Endothelial cell of umbilical vein (primary cell): ENCODE measurements around the gene CBL. TPM values are rescaled to one million over a fixed set of nuclear protein-coding genes. Genes with fewer than 3 reads are reported as not detected.

Experiments
- BruUV-seq: library from RNA; stranded (reverse); fragments of 400-500 nt; replicated peaks from 2 replicates; lab custom pipeline; 2021; lab: Mats Ljungman, UMichigan
- CTCF ChIA-PET: fragments of 300-600, 350-600 bp; sonication (Branson Sonifier 250); formaldehyde crosslinking; loops from one replicate; lab custom pipeline; 2021; ENCODE audit warnings: antibody characterized with exemption, inconsistent platforms; lab: Charles Lee
- POLR2A ChIA-PET: fragments of 300-600, 350-600 bp; sonication (Branson Sonifier 250); formaldehyde crosslinking; loops from one replicate; lab custom pipeline; 2021; ENCODE audit warnings: antibody characterized with exemption, inconsistent platforms; lab: Charles Lee
- DNase-seq: peaks from one replicate; pipeline ENCODE4 v3.0.0-alpha.2; 2011; ENCODE audit warnings: low read depth, low spot score
- FAIRE-seq: peaks from 2 replicates; lab custom pipeline; 2011; peaks lifted over from hg19 to GRCh38; lab: Jason Lieb, UNC
- H2AFZ ChIP-seq: 2 replicates; pipeline ENCODE4 v1.6.0; 2012; ENCODE audit warnings: low read depth, low read length, control low read depth, inconsistent platforms
- H3K27ac ChIP-seq: 2 replicates; pipeline ENCODE4 v1.5.1; 2011; ENCODE audit warnings: low read depth, mild to moderate bottlenecking, control low read depth, low read length, moderate library complexity; ENCODE audit not compliant: insufficient read depth
- H3K27me3 ChIP-seq, 2 experiments: 2 replicates each; pipeline versions ENCODE4 v1.6.0 to v1.6.1; 2011; ENCODE audit warnings: low read length in 2 of 2, mixed read lengths in 1 of 2; ENCODE audit not compliant: control insufficient read depth in 2 of 2, insufficient read depth in 2 of 2
- H3K36me3 ChIP-seq, 2 experiments: 2 replicates in 1 of 2; 3 replicates in 1 of 2; pipeline ENCODE4 v1.5.1; 2011; ENCODE audit warnings: low read length in 2 of 2, mild to moderate bottlenecking in 1 of 2, moderate library complexity in 1 of 2; ENCODE audit not compliant: control insufficient read depth in 2 of 2, insufficient read depth in 2 of 2; ENCODE audit errors: extremely low read depth in 1 of 2
- H3K4me1 ChIP-seq: 3 replicates; pipeline ENCODE4 v1.5.1; 2011; ENCODE audit warnings: mild to moderate bottlenecking, low read length; ENCODE audit not compliant: control insufficient read depth, insufficient read depth; ENCODE audit errors: extremely low read depth
- H3K4me2 ChIP-seq: 2 replicates; pipeline ENCODE4 v1.6.1; 2011; ENCODE audit warnings: low read length, control low read depth, mixed read lengths; ENCODE audit not compliant: insufficient read depth
- H3K4me3 ChIP-seq, 3 experiments: fragments of 200-600 bp in 1 of 3; sonication (generic), shearing (Covaris generic) in 1 of 3; replicated peaks in 1 of 3; 2 replicates each; pipeline ENCODE4 v1.5.1; 2011 to 2016; ENCODE audit warnings: control low read depth in 3 of 3, low read length in 3 of 3, mild to moderate bottlenecking in 2 of 3, inconsistent platforms in 1 of 3, low read depth in 1 of 3, moderate library complexity in 1 of 3; ENCODE audit not compliant: insufficient read depth in 1 of 3
- H3K79me2 ChIP-seq: 2 replicates; pipeline ENCODE4 v1.6.0; 2012; ENCODE audit warnings: low read length, inconsistent platforms; ENCODE audit not compliant: control insufficient read depth, insufficient read depth
- H3K9ac ChIP-seq: replicated peaks from 2 replicates; pipeline ENCODE3; 2011; ENCODE audit warnings: low read length, control low read depth; ENCODE audit not compliant: insufficient read depth; ENCODE audit errors: extremely low read depth
- H3K9me1 ChIP-seq: replicated peaks from 3 replicates; pipeline ENCODE4 v1.6.0; 2011; ENCODE audit warnings: mild to moderate bottlenecking, low read length; ENCODE audit not compliant: control insufficient read depth, insufficient read depth; ENCODE audit errors: extremely low read depth
- H3K9me3 ChIP-seq: replicated peaks from 2 replicates; pipeline ENCODE4 v1.5.1; 2012; ENCODE audit warnings: low read length, inconsistent platforms; ENCODE audit not compliant: control insufficient read depth, insufficient read depth
- H4K20me1 ChIP-seq: replicated peaks from 2 replicates; pipeline ENCODE3; 2011; ENCODE audit warnings: mild to moderate bottlenecking, low read length; ENCODE audit not compliant: control insufficient read depth, insufficient read depth; ENCODE audit errors: extremely low read depth
- CTCF ChIP-seq, 2 donors: IDR thresholded peaks; 1 replicate in 1 of 2; 2 replicates in 1 of 2; pipeline ENCODE4 v1.5.1; 2011; ENCODE audit warnings: low read length in 2 of 2, mild to moderate bottlenecking in 2 of 2, moderate library complexity in 2 of 2, control low read depth in 1 of 2, inconsistent platforms in 1 of 2, low read depth in 1 of 2; ENCODE audit not compliant: insufficient read depth in 1 of 2; ENCODE audit errors: extremely low read depth in 1 of 2
- EZH2 ChIP-seq: IDR thresholded peaks from 2 replicates; pipeline ENCODE4 v1.6.1; 2012; ENCODE audit warnings: borderline replicate concordance, low read depth, mild to moderate bottlenecking, moderate library complexity, low read length, inconsistent platforms; ENCODE audit not compliant: severe bottlenecking
- FOS ChIP-seq: IDR thresholded peaks from 2 replicates; pipeline ENCODE4 v1.6.1; 2011; ENCODE audit warnings: mild to moderate bottlenecking, low read length, moderate library complexity, borderline replicate concordance; ENCODE audit not compliant: insufficient read depth
- GATA2 ChIP-seq: IDR thresholded peaks from 2 replicates; pipeline ENCODE4 v1.7.0; 2011; ENCODE audit warnings: low read depth, mild to moderate bottlenecking, moderate library complexity, mixed read lengths, low read length; ENCODE audit not compliant: insufficient read length, insufficient read depth
- JUN ChIP-seq: IDR thresholded peaks from 2 replicates; pipeline ENCODE4 v1.6.1; 2011; ENCODE audit warnings: borderline replicate concordance, low read depth; ENCODE audit not compliant: insufficient read length, insufficient read depth
- MYC ChIP-seq: IDR thresholded peaks from one replicate; pipeline ENCODE4 v1.6.1; 2011; ENCODE audit warnings: mild to moderate bottlenecking, low read depth, low read length
- POLR2A ChIP-seq: IDR thresholded peaks from 2 replicates; pipeline ENCODE4 v1.6.1; 2012; ENCODE audit warnings: low read depth, mild to moderate bottlenecking, control low read depth, low read length
- POLR2AphosphoS5 ChIP-seq: IDR thresholded peaks from 2 replicates; pipeline ENCODE4 v1.6.1; 2012; ENCODE audit warnings: low read depth, mild to moderate bottlenecking, control low read depth, low read length, moderate library complexity; ENCODE audit not compliant: insufficient read depth
- dilution Hi-C: fragments of 300-500 bp; cut with MboI; formaldehyde crosslinking; loops from one replicate; pipeline ENCODE4 v1.15.0; 2019; ENCODE audit warnings: low sequenced_read_pairs; ENCODE audit not compliant: extremely low pct_ligation_motif_present
- intact Hi-C: fragments of 100-400 bp; cut with micrococcal nuclease; formaldehyde crosslinking; loops from one replicate; pipeline ENCODE4 v1.10.0; 2022
- polyA plus RNA-seq, 4 experiments: library from polyadenylated mRNA; depleted of rRNA in 3 of 4; stranded (reverse) in 3 of 4; unstranded in 1 of 4; fragments of >200 nt; gene quantifications; 2 replicates each; pipeline versions ENCODE4 v1.2.1 to v1.2.3, GENCODE V29; 2011 to 2012; ENCODE audit warnings: missing spikeins in 1 of 4
- total RNA-seq: library from RNA; stranded (reverse); gene quantifications from 2 replicates; pipeline ENCODE4 v1.2.3, GENCODE V29; 2021
- TF ChIP-seq, protein P1 (sequence below): IDR thresholded peaks from 2 replicates; pipeline ENCODE4 v1.6.1; 2011; ENCODE audit not compliant: insufficient read depth, insufficient read length

The CBL gene
- total and polyA plus RNA-seq, 2 donors (not counting 3 experiments of a cell fraction or from before 2014, with no cell fraction given) = 15.5 to 41.5 TPM

- H3K4me3 ChIP-seq = no peak overlapping the region
- DNase-seq (no peak), FAIRE-seq (no peak)
- no peaks in the 10 kb centered on the region for H3K79me2 ChIP-seq
- dilution Hi-C loops = no loop called here
- H2AFZ ChIP-seq = no peak overlapping the region
- H4K20me1 ChIP-seq = no peaks in the 10 kb centered on the region
- TF ChIP-seq MYC = no peak
- no peak for TF ChIP-seq POLR2A
- no peak for TF ChIP-seq CTCF (IDR thresholded peaks at IDR 0.05; ENCODE audit: extremely low read depth in 1 of 2, insufficient read depth in 1 of 2, low read depth in 1 of 2, low read length in 2 of 2)
- no peak for TF ChIP-seq EZH2
- TF ChIP-seq POLR2AphosphoS5 = no peak
- no peak for TF ChIP-seq FOS
- no peak for TF ChIP-seq JUN
- TF ChIP-seq GATA2 = no peak
- TF ChIP-seq, protein P1, sequence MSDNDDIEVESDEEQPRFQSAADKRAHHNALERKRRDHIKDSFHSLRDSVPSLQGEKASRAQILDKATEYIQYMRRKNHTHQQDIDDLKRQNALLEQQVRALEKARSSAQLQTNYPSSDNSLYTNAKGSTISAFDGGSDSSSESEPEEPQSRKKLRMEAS = no peak
- no TSS peak for BruUV-seq
- no peaks in the 10 kb centered on the region for H3K9me3 ChIP-seq
- H3K4me1 ChIP-seq = peaks cover 14% of the 10 kb centered on the region
- ChIA-PET POLR2A (no interaction called here), CTCF (interaction anchor here (1.2 kb wide), 1 partner anchor 27 kb away, joined by 4 read pairs; no protein-coding TSS in a partner anchor)
- intact Hi-C loops = no loop called here
- H3K36me3 ChIP-seq = no peaks in the 10 kb centered on the region
- H3K4me2 ChIP-seq = no peak overlapping the region
- no peaks in the 10 kb centered on the region for H3K9me1 ChIP-seq
- H3K27me3 ChIP-seq = no peaks in the 10 kb centered on the region
- no peak overlapping the region for H3K9ac ChIP-seq
- H3K27ac ChIP-seq = no peak overlapping the region
Observed at GRCh38 chr11:119172513-119172912, 33.6 kb upstream of the CBL start.
